HepG2 (cell line): ENCODE measurements around the gene ZNF316.

Source experiments
- CBX2 ChIP-seq, 2 experiments: fragments of 200-600 bp in 1 of 2; sonication (generic); formaldehyde crosslinking in 1 of 2; IDR thresholded peaks; 2 replicates each; pipeline versions ENCODE4 v1.7.0 to v1.8.1; 2018 to 2022; ENCODE audit warnings: low read depth in 2 of 2, low read length in 1 of 2, mild to moderate bottlenecking in 1 of 2, missing genetic modification reagents in 1 of 2
- CEBPB ChIP-seq: IDR thresholded peaks from 2 replicates; pipeline ENCODE4 v1.6.1; 2011; ENCODE audit warnings: low read depth, low read length, improper control_type of control experiment, borderline replicate concordance
- FIP1L1 ChIP-seq: fragments of 200-400 bp; formaldehyde crosslinking; IDR thresholded peaks from 2 replicates; pipeline ENCODE4 v1.6.1; 2018; ENCODE audit warnings: low read depth, mild to moderate bottlenecking, low read length, moderate library complexity, borderline replicate concordance; ENCODE audit not compliant: insufficient read depth
- POLR2AphosphoS5 ChIP-seq: IDR thresholded peaks from 2 replicates; pipeline ENCODE4 v1.6.1; 2012; ENCODE audit warnings: low read depth, low read length
- SRF ChIP-seq: IDR thresholded peaks from 2 replicates; pipeline ENCODE4 v1.6.1; 2011; ENCODE audit warnings: mild to moderate bottlenecking, low read depth, low read length, moderate library complexity
- TBX2 ChIP-seq: sonication (generic); formaldehyde crosslinking; IDR thresholded peaks from 2 replicates; pipeline ENCODE4 v1.5.0; 2020; ENCODE audit warnings: missing genetic modification reagents, mild to moderate bottlenecking, borderline replicate concordance
- ZNF83 ChIP-seq: sonication (generic); formaldehyde crosslinking; IDR thresholded peaks from 2 replicates; pipeline ENCODE4 v1.4.0; 2020; ENCODE audit warnings: missing genetic modification reagents, mild to moderate bottlenecking, borderline replicate concordance
- TF ChIP-seq, protein P1 (sequence below): sonication (generic); formaldehyde crosslinking; IDR thresholded peaks from 2 replicates; pipeline ENCODE4 v1.5.0; 2020; ENCODE audit warnings: mild to moderate bottlenecking, missing genetic modification reagents, moderate library complexity

DNA sequence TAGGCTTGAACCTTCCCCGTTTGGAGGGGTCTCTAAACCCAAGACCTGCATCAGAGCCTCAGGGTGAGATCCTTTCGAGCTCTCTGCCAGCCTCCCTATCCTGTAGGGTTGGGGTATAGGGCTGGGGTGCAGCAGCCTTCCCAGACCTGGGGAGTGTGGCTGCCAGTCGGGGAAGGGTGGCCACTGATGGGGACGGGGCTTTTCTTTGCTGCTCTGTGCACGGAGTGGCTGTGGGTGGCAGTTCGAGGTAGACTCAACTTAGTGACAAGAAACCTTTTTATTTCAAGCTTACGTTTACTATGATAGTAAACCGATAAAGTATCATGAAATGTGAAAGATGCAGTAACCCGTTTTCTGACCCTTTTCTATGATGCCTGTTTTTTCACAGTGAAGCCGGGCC, 13.0 kb downstream of the ZNF316 start:
- TF ChIP-seq TBX2 (CRISPR knock-in tag), result no peak
- TF ChIP-seq SRF, result no peak
- TF ChIP-seq CEBPB, result no peak
- TF ChIP-seq ZNF83 (CRISPR knock-in tag), result no peak
- TF ChIP-seq FIP1L1, result no peak
- TF ChIP-seq POLR2AphosphoS5, result no peak
- TF ChIP-seq CBX2 (IDR thresholded peaks at IDR 0.05; ENCODE audit: low read depth, low read length), result no peak
- TF ChIP-seq CBX2 (CRISPR knock-in tag; IDR thresholded peaks at IDR 0.05; ENCODE audit: low read depth), result no peak
- TF ChIP-seq, protein P1, sequence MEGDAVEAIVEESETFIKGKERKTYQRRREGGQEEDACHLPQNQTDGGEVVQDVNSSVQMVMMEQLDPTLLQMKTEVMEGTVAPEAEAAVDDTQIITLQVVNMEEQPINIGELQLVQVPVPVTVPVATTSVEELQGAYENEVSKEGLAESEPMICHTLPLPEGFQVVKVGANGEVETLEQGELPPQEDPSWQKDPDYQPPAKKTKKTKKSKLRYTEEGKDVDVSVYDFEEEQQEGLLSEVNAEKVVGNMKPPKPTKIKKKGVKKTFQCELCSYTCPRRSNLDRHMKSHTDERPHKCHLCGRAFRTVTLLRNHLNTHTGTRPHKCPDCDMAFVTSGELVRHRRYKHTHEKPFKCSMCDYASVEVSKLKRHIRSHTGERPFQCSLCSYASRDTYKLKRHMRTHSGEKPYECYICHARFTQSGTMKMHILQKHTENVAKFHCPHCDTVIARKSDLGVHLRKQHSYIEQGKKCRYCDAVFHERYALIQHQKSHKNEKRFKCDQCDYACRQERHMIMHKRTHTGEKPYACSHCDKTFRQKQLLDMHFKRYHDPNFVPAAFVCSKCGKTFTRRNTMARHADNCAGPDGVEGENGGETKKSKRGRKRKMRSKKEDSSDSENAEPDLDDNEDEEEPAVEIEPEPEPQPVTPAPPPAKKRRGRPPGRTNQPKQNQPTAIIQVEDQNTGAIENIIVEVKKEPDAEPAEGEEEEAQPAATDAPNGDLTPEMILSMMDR, result no peak
